AG08395 (cell line): ENCODE data around the gene CNPY1.

ENCODE experiments used
- DNase-seq: peaks from one replicate; pipeline ENCODE4 v3.0.0; 2012; ENCODE audit warnings: mixed read lengths, low spot score

CNPY1 gene

DNA sequence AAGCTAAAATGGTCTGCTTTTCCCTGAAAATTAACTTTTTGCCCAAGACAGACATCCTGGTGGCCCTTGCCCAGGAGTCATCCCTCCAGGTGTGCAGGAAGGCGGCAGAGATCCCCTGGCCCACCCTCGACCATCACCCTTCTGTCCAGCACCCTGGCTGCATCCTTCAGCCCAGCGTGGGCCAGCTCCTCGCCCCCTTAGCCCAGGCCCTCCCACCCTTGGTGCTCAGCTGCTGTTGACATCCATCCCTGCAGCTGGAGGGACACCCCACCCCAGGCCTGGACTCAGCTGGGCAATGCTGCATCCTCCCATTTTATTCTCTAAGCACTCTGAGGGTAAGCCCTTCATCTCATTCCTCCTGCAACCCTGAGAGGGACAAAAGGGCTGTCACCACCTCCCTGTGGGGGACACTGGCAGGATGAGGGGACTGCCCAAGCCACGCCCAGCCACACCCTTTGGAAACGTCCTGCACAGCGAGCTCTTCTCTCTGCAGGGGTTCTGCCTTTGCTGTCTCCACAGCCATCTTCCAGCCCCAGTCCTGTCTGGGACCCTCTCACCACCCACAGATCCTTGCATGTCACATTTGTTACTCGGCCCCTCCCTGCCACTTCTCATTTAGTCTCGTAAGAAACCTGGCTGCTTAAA lies 57.8 kb downstream of the CNPY1 start:
- no peak for DNase-seq

DNA sequence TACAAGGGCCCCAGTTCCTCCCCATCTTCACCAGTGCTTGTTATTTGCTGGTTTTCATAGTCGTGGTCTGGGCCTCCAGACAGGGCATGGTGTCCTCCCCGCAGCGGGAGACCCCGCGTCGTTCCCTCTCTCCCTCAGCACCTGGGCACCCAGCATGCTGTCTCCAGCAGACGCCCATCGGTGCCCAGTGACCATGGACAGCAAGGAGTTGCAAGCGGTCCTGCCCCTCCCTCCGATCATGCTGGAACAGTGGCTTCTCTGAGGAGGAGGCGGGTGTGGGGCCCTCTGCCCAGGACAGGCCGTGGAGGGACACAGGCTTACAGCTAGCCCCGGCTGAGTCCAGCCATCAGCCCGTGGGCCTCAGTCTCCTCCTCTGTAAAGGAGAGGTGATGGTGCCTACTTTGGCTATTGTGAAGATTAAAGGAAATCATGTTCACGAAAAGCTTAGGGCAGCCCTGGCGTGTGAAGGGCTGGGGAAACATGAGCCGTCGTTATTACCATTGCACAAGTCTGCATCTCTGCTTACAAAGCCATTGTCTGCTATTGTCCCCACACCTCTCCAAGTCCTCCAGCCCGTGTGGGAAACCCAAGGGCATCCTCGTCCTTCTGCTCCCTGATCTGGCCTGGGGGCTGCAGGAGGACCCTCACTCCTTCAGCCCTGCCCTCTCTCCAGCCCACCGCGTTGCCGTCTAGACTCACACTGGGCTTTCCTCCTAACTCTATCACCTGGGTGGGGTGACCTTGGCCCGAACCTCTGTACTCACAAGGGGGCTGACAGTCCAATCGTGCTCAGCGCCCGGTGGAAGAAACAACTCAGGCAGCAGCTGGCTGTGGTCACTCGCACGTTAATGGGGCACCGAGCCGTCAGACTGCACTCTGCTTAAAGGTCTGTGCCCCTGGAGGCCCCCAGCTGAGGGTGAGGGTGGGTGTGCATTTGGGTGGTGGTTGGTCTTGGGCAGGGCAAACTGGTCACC lies 58.6 kb downstream of the CNPY1 start:
- DNase-seq, result no peak

DNA sequence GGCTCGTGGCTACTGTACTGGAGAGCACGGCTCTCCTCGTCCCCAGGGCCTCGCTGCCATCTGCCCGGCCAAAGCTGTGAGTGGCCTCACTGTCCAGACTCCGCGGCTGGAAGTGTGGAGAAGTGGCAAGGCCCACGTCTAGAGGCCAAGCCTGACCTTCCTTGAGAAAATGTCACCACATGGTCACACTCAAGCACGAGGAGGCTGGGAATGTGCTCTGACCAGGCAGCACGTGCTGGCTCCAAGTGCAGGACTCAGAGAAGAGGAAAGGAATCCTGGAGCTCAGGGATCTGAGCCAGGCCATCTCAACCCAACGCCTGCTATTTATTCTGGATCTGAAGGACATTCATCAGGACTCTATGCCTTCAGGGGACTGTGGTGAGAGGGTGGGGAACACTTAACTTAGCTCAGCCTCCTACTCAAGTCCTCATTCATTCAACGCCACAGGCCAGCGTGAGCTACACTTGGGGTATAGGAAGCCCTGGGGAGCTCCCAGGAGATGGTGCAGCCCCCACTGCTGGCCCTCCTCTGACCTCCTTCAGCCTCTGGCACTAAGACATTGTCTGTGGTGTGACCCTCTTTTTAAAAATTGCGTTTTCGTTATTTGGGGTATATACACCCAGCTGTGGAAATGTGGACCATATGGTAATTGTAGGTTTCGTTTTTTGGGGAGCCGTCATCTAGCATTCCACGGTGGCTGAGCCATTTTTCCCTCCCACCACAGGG lies 59.4 kb downstream of the CNPY1 start:
- DNase-seq, result no peak

DNA sequence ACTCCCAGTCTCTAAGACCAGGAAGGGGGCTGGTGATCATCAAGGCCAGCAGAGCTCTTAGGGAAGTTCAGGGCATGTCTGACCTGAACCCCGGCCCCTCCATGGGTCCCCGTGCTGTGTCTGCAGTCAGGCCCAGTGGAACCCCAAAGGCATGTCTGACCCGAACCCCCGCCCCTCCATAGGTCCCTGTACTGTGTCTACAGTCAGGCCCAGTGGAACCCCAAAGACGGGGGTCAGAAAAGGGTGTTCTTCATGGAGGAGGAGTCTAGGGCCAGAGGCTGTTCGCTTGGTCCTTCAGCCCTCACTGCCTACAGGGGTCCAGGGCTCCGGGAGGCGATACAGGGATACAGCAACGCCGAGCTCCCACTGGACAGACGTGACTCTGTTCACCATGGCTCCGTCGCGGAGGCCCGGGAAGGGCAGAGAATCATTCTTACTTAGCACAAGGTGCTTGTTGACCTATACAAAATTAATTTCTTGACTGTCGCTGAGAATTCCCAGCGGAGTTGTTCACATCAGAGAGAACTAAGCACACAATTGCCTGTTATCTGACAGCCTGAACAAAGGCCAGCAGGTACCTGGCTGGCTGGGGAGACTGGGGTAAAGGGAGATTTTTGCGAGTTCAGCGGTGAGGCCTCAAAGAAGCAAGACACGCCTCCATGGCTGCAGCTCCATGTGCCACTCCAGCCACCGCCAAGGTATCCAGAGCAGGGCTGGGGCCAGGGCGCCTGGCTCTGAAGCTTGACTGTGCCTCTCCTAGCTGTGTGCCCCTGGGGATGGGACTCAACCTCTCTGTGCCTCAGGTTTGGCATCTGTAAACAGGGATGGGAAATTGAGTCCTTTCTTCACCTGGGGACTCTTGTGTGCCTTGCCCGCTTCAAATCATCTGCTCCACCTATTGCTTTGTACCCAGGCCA lies 61.6 kb downstream of the CNPY1 start:
- no peak for DNase-seq

DNA sequence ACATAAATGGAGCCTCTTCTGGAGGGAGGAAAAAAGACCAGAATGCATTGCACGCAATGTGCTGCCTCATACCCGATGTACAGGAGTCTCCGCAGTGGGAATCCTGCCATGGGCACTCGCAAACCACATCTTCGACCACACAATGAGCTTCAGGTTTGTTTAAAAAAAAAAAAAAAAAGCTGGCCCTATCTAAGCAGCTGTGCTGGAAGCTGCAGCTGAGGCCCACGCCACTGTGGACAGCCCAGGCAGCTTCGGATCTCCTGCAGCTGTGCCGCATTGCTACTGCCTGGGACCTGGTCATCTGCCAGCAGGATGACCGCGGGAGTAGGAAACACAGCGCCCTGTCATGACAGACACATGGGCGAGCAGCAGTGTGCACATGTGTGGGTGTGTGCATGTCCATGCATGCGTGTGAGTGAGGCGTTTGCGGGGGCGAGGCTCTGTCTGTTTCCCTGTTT lies 62.5 kb downstream of the CNPY1 start:
- no peak for DNase-seq

DNA sequence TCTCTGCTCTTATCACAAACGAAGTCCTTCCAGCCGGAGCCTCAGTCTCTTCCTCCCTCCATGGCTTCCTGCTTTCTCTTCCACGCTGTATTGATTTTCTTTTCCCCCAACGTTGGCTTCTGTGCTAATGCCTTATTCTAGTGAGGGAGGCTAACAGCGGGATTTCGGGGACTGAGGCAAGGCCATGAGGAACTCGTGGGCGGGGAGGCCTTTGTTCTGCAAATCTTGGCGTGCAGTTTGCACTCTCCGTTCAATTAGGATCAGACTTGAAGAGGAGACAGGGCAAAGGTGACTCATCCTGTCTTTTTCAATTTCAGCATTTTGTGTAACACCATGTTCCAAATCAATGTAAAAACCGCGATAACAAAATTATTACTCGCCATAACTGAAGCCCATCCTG lies 63.1 kb downstream of the CNPY1 start:
- DNase-seq, result no peak

DNA sequence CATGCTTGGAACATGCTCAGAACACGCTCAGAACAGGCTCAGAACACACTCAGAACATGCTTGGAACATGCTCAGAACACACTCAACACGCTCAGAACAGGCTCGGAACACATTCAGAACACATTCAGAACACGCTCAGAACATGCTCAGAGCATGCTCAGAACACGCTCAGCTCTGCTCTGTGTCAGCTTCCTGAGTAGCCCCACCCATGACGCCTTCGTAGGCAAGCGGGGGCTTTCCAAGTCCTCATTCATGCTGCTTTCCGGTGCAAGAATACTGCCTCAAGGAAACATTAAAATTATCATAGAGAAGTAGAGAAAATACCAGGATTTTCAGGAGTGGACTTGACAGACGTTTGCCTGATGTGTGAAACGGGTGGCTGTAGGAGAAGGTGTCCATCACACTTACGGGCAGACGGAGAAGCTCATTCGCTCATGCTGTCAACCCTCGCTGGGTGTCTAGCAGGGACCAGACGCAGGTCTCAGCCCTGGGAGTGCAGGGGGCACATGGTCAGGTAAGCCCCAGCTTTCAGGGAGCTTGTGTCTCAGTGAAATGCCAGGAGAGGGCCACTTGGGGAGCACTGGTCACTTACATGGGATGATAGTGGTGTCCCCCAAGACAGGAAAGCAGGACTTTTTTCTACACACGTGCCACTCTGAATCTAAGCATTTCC lies 63.7 kb downstream of the CNPY1 start:
- DNase-seq, result no peak

DNA sequence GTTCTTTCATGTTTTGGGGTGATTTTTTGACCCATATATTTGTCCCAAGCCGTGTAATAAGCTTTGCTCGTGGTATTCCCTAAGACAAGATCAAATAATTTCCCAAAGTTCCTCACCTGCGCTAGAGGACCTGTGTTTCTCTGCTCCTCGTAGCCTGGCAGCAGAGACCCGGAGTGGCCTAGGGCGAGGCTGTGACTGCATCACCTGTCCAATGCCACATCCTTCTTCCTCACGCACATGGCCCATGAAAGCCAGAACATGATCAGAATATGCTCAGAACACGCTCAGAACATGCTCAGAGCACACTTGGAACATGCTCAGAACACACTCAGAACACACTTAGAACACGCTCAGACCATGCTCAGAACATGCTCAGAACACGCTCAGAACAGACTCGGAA lies 64.6 kb downstream of the CNPY1 start:
- no peak for DNase-seq

DNA sequence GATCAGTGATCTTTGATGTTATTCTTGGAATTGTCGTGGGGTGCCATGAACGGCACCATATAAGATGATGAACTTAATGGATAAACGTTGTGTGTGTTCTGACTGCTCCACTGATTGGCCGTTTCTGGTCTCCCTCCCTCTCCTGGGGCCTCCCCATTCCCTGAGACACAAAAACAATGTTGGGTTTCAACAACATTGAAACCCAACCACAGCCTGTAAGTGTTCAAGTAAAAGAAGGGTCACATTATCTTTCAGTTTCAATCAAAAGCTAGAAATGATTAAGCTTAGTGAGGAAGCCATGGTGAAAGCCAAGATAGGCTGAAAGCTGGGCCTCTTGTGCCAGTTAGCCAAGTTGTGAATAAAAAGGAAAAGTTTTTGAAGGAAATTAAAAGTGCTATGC lies 68.9 kb downstream of the CNPY1 start:
- no peak for DNase-seq

DNA sequence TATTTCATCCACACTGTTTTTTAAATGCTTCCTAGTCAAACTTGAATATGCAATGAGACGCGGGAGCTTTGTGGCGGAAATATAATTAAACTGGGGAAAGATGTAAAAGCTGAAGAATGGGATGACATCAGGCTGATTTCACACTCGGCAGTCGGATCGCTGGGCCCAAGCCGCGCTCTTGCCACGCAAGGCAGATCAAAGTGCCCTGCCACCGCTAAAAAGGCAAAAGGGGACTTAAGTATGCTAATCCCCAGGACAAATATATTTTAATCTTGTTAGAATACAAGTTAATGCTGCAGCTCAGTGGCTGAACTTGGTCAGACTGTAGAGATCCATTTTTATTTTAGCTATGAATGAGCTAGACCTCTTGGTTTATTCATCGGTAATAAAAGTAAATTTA lies 74.6 kb downstream of the CNPY1 start:
- no peak for DNase-seq

DNA sequence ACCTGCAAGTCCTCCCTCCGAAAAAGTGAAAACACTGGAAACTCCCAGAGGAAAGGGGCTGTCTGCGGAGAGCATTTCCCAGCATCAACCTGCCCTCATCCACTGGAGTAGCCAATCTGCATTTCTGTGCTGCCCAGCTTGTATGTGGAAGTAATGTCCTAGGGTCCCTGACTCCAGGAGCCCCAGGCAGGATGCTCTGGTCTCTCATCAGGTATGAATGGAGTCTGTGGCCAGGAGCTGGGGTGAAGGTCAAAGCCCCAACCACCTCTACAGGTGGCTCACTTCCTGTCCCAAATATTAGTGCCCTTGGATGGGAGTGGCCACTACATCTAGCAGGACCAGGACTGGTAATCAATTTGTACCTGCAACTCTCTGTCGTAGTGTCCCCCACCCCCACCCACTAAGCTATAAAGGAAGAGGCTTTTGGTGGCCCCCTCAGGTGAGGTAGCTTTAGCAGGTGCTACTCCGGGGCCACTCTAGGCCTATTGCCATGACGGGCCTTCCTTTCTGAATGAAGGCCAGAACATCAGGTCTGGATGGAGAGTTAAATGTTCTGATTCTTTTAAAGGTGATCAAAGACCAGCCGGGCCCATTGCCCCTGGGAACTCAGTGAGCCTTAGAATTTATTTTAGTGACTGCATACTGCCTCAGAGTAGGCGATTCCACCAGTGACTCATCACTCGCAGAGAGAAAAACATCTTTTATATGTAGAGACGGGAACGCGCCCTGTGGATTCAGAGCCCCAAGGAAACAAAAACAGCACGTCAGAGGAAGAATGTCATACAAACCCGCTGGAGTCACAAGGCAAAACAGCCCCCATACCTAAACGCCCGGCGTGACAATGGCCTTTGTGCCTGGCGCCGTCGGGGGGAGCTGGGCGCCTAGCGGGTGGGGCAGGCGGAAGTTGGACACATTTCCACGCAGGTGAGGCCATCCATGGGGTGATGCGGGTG lies 75.4 kb downstream of the CNPY1 start:
- no peak for DNase-seq

DNA sequence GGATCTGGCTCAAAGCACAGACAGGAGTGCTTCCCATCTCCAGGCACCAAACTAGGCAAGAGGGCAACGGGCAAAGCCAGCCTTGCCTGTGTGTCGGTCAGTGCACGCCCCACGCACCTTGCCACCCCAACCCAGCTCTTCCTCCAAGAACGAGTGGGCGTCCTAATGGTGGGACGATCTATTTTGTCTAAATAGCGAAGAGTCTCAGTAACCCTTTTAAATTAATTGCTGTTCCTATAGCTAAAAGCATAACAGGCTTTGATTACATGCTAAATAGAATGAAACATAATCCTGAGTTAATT lies 76.2 kb downstream of the CNPY1 start:
- DNase-seq, result no peak

DNA sequence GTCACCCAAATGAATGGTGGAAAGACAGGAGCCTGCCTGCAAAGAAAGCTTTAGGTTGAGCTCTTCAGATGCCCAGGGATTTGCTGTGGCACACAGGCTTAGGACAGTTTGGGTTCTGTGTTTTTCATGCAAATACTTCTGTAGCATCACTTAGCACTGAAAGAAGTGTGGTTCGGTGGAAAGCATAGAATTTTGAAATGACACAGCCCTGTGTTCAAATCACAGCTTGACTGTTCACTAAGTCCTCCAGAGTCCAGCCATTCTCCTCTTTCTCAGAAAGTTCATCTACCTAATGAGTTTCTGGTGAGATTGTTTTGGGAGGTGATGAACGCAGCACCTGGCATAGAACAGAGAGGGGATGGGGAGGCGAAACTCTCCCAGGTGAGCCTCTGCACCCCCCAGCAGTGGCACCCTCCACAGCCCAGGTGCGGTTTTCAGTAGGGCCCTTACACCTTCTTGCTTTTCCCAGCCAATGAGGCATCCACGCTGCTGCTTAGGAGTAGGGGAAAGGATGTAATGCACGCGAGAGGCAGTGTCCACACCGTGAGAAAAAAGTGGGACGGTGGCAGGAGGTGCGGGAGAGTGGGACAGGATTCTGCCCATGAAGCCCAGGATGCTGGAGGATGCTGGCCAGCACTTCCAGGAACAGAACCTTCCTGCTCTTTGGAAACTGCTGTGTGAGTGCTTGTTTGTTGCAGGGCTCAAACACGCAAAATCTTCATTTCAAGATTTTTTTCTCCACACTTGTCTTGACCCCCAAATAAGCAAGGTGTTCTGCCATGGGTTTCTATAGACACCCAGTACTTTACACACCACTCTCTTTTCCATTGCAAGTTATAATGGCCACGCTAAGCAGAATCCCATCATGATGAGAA lies 76.8 kb downstream of the CNPY1 start:
- no peak for DNase-seq

DNA sequence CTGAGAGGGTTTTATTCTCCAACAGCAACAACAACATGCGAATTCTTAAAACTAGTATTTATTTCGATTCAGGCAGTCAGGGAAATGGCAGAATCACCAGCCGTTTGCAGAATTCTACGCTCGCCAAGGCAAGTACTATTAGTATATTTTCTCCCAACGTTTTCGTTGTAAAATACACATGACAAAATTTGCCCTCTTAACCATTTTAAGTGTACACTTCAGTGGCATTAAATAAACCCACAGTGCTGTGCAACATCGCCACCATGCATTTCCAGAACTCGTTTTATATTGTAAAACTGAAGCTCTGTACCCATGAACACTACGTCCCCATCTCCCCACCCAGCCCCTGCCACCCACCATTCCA lies 77.6 kb downstream of the CNPY1 start:
- no peak for DNase-seq

DNA sequence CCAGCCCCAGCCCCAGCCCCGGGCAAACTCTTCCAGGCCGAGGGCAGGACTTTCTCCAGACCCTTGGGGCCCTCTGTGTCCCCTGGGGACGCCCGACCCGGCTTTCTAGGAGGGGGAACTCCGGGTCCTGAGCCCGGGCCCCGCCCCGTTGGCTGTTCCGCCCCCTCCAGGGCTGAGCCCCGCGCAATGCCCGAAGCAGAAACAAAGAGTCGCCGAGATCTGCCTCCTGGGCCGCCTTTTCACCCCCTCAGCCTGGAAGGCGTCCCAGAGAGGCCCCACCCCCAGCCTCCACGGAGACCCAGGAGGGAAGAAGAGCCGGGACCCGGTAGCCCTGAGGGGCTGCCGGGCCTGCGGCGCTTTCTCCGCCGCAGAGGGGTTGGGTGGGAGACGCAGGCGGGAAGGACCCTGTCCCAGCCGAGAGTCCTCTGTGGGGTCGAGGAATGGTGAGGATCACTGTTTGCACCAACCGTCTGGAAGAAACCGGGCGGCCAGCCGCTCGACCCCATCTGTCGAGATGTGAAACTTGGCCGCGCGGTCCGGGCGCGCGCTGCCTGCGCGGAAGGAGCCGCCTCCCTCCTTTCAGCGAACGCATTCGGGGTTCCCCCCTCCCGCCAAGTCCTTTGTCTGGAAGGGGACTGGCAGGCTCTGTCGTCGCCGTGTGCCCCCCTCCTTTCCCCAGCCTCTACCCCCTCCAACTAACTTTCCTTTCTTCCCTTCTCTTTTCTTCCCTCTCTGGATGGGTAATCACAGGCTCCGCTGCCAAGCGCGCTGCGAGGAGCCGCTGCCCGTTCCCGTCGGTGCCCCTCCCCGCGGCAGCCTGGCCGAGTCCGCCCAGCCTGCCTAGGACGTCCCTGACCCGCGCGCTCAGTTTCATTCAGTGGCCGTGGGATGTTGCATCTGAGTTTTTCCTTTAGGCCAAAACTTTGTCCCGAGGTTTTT lies 78.2 kb downstream of the CNPY1 start:
- DNase-seq, result no peak

DNA sequence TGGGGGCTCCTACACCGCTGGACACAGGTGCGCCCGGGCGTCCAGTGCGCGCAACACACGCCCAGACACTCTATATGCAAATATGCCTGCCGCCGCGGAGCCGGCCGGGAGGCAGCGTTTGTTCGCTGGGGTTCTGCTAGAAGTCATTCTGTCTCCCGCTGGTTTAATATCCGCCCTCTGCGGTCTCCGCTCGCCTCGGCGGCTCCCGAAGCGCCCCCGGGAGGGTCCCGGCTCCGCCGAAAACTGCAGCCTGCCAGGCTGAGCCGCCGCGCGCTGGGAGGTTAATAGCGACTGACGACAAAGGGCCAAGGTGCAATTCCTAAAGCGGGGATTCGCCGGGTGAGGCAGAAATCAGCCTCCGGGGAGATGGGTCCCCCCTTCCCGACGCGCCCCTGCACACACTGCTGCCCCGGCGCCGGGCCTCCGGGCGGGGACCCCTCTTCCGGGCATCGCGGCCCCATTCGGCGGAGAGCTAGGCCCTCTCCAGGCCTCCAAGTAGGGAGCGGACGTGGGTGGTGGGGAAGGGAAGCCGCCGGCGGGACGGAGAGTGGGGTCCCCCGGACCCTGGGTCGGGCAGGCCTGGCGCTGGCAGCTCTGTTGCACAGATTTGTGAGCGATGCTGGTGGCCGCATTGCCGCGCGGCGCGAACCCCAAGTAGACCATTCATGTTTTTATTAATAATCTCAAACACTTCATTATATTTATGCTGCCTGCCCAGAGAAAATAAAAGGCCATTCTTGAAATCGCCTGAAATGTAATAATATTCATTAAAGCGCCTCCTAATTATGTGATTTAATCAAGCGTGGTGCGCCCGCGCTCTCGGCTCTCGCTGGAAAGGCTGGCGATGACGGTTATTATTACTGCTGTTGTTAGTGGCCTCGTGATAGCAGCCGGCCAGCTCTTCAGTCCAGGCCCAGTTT lies 79.3 kb downstream of the CNPY1 start:
- DNase-seq, result no peak
